ENCODE measurements around the gene SLC25A21.

DNA sequence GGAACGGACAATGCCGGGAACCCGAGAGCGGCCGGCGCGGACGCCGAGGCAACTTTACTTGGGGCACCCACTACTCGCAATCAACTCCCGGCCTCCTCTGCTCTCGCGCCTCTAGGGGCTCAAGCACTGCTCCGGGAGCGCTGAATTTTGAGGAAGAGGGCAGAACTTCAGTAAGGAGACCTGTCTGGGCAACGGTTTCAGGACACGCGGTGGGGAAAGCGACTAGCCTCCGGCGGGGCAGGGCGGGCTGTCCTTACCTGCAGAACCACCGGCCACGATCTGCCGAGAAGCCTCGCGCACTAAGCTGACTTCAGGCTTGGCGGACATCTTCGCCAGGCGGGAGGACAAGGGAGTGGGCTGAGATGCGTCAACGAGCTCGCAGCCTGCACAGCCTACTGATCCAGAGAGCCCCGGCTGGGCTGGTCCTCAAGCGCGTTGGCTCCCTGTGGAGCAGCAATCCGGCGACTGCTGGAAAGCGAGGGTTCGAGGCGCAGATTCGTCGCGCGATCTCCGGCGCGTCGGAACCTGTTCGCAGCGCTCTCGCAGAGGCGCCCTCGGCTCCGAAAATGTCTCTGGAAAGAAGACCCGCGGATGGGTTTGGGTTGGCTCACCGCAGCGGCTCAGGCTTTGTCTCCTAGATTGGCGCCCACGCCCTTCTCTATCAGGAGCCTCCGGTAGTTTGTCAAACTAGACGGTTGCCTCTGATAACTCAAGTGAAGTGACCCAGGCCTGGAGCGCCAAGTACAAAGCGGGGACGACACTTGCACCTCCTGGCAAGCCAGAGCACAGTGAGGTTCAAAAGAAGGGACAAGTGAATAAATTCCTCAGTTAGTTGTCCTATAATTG lies at the start of gene SLC25A21:
- TF ChIP-seq POLR2A (IDR thresholded peaks at IDR 0.05; ENCODE audit: low read depth) (no peak), EP300 (IDR thresholded peaks at IDR 0.05) (no peak), POLR2AphosphoS5 (IDR thresholded peaks at IDR 0.05) (peak; percentile 77 to 79)
- TF ChIP-seq, protein P1, sequence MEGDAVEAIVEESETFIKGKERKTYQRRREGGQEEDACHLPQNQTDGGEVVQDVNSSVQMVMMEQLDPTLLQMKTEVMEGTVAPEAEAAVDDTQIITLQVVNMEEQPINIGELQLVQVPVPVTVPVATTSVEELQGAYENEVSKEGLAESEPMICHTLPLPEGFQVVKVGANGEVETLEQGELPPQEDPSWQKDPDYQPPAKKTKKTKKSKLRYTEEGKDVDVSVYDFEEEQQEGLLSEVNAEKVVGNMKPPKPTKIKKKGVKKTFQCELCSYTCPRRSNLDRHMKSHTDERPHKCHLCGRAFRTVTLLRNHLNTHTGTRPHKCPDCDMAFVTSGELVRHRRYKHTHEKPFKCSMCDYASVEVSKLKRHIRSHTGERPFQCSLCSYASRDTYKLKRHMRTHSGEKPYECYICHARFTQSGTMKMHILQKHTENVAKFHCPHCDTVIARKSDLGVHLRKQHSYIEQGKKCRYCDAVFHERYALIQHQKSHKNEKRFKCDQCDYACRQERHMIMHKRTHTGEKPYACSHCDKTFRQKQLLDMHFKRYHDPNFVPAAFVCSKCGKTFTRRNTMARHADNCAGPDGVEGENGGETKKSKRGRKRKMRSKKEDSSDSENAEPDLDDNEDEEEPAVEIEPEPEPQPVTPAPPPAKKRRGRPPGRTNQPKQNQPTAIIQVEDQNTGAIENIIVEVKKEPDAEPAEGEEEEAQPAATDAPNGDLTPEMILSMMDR (IDR thresholded peaks at IDR 0.05): peak in 1 of 3 experiments; percentile 11
